PFSK-1 (cell line): Measurements from ENCODE around the gene SLC9A8.

Source experiments
- FOXP2 ChIP-seq: optimal IDR thresholded peaks from 2 replicates; pipeline ENCODE3; 2011; ENCODE audit warnings: borderline replicate concordance, control low read depth, inconsistent platforms; ENCODE audit not compliant: insufficient read depth; ENCODE audit errors: extremely low read length, extremely low read depth
- POLR2AphosphoS5 ChIP-seq: IDR thresholded peaks from 2 replicates; pipeline ENCODE4 v1.6.1; 2012; ENCODE audit warnings: low read depth, mild to moderate bottlenecking, control low read depth, low read length, moderate library complexity
- REST ChIP-seq, 2 experiments: IDR thresholded peaks; 2 replicates each; pipeline versions ENCODE4 v1.6.1 to v1.8.0; 2011 to 2012; ENCODE audit warnings: low read depth in 2 of 2, low read length in 2 of 2, control low read depth in 1 of 2, inconsistent platforms in 1 of 2, mild to moderate bottlenecking in 1 of 2, moderate library complexity in 1 of 2; ENCODE audit not compliant: insufficient read depth in 1 of 2
- SIN3A ChIP-seq: IDR thresholded peaks from 2 replicates; pipeline ENCODE4 v1.6.1; 2012; ENCODE audit warnings: mild to moderate bottlenecking, low read length, moderate library complexity, borderline replicate concordance; ENCODE audit not compliant: insufficient read depth
- TAF1 ChIP-seq: IDR thresholded peaks from 2 replicates; pipeline ENCODE4 v1.6.1; 2012; ENCODE audit warnings: low read length, control low read depth, borderline replicate concordance; ENCODE audit not compliant: insufficient read depth

SLC9A8 gene

GRCh38 chr20:49818816-49819215, 6.2 kb downstream of the SLC9A8 start:
- no peak for TF ChIP-seq TAF1
- no peak for TF ChIP-seq FOXP2
- no peak for TF ChIP-seq SIN3A
- TF ChIP-seq REST (IDR thresholded peaks at IDR 0.05; ENCODE audit: insufficient read depth in 1 of 2, low read depth in 2 of 2, low read length in 2 of 2): no peak
- no peak for TF ChIP-seq POLR2AphosphoS5

GRCh38 chr20:49819702-49820101, 7.1 kb downstream of the SLC9A8 start:
- TF ChIP-seq TAF1: no peak

GRCh38 chr20:49821381-49821780, 8.8 kb downstream of the SLC9A8 start:
- TF ChIP-seq SIN3A (no peak), POLR2AphosphoS5 (no peak), TAF1 (no peak), FOXP2 (no peak), REST (IDR thresholded peaks at IDR 0.05; ENCODE audit: insufficient read depth in 1 of 2, low read depth in 2 of 2, low read length in 2 of 2) (no peak)

- TF ChIP-seq POLR2AphosphoS5 (no peak), TAF1 (no peak), FOXP2 (no peak), SIN3A (no peak), REST (IDR thresholded peaks at IDR 0.05; ENCODE audit: insufficient read depth in 1 of 2, low read depth in 2 of 2, low read length in 2 of 2) (no peak)
These were observed 9.3 kb downstream of the SLC9A8 start for GRCh38 chr20:49821870-49822331.

GRCh38 chr20:49823152-49823847, 10.7 kb downstream of the SLC9A8 start:
- TF ChIP-seq REST (IDR thresholded peaks at IDR 0.05; ENCODE audit: insufficient read depth in 1 of 2, low read depth in 2 of 2, low read length in 2 of 2): no peak
- no peak for TF ChIP-seq SIN3A
- no peak for TF ChIP-seq FOXP2
- no peak for TF ChIP-seq TAF1
- no peak for TF ChIP-seq POLR2AphosphoS5
